HEK293 (cell line): ENCODE results near the gene GP1BB.

Source experiments
- CTCF ChIA-PET: fragments of 350-600 bp; formaldehyde crosslinking; extraction: SDS; loops from one replicate; lab custom pipeline; 2021; ENCODE audit warnings: antibody characterized with exemption; lab: Yijun Ruan, JAX
- POLR2A ChIA-PET: fragments of 300-600 bp; formaldehyde crosslinking; extraction: SDS; loops from one replicate; lab custom pipeline; 2020; ENCODE audit warnings: antibody characterized with exemption, inconsistent platforms; lab: Yijun Ruan, JAX
- H3K27ac ChIP-seq: fragments of 200-500 bp; sonication (Bioruptor generic); 2 replicates; pipeline ENCODE4 v1.5.1; 2014; ENCODE audit warnings: low read depth, low read length, control low read depth, inconsistent platforms; ENCODE audit errors: extremely low read depth
- H3K36me3 ChIP-seq, 2 experiments: fragments of 200-500 bp in 1 of 2; sonication (Bioruptor generic) in 1 of 2; 1 replicate in 1 of 2; 2 replicates in 1 of 2; pipeline ENCODE4 v1.5.1; 2014 to 2017; ENCODE audit warnings: inconsistent platforms in 2 of 2, low read length in 2 of 2; ENCODE audit not compliant: control insufficient read depth in 2 of 2, insufficient read depth in 1 of 2
- H3K4me1 ChIP-seq: fragments of 200-500 bp; sonication (Bioruptor generic); 2 replicates; pipeline ENCODE4 v1.5.1; 2014; ENCODE audit warnings: mild to moderate bottlenecking, low read length, inconsistent platforms; ENCODE audit not compliant: control insufficient read depth, insufficient read depth
- H3K4me3 ChIP-seq: 2 replicates; pipeline ENCODE4 v1.5.1; 2011; ENCODE audit warnings: low read depth, mild to moderate bottlenecking, control low read depth, low read length, moderate library complexity
- H3K9me3 ChIP-seq: fragments of 200-500 bp; sonication (Bioruptor generic); 2 replicates; pipeline ENCODE4 v1.5.1; 2014; ENCODE audit warnings: low read depth, low read length, inconsistent platforms; ENCODE audit not compliant: control insufficient read depth, insufficient read depth
- BCL11B ChIP-seq: fragments of 450-650 bp; formaldehyde crosslinking; IDR thresholded peaks from 2 replicates; pipeline ENCODE4 v1.5.1; 2016; ENCODE audit warnings: low read depth, missing biosample characterization, missing genetic modification characterization
- GLIS2 ChIP-seq: fragments of 450-650 bp; formaldehyde crosslinking; IDR thresholded peaks from 2 replicates; pipeline ENCODE4 v1.5.1; 2016; ENCODE audit warnings: missing biosample characterization, missing genetic modification characterization
- HOXA7 ChIP-seq: sonication (generic); formaldehyde crosslinking; IDR thresholded peaks from 2 replicates; pipeline ENCODE4 v1.8.1; 2022; ENCODE audit warnings: missing genetic modification reagents, borderline replicate concordance
- HOXC10 ChIP-seq: sonication (generic); formaldehyde crosslinking; IDR thresholded peaks from 2 replicates; pipeline ENCODE4 v1.8.1; 2023; ENCODE audit warnings: mild to moderate bottlenecking, missing genetic modification reagents
- KLF7 ChIP-seq: fragments of 450-650 bp; formaldehyde crosslinking; IDR thresholded peaks from 2 replicates; pipeline ENCODE4 v1.5.1; 2016; ENCODE audit warnings: missing biosample characterization, missing genetic modification characterization, borderline replicate concordance
- OVOL3 ChIP-seq: fragments of 450-650 bp; formaldehyde crosslinking; IDR thresholded peaks from 2 replicates; pipeline ENCODE4 v1.5.1; 2016; ENCODE audit warnings: missing biosample characterization, missing genetic modification characterization
- PRDM6 ChIP-seq: fragments of 450-650 bp; formaldehyde crosslinking; IDR thresholded peaks from 2 replicates; pipeline ENCODE4 v1.5.1; 2017; ENCODE audit warnings: missing biosample characterization, missing genetic modification characterization
- SP2 ChIP-seq: fragments of 450-650 bp; formaldehyde crosslinking; IDR thresholded peaks from 2 replicates; pipeline ENCODE4 v1.5.1; 2016; ENCODE audit warnings: missing biosample characterization, missing genetic modification characterization
- TSHZ1 ChIP-seq: fragments of 450-650 bp; formaldehyde crosslinking; IDR thresholded peaks from 2 replicates; pipeline ENCODE4 v1.5.1; 2016; ENCODE audit warnings: missing biosample characterization, missing genetic modification characterization, borderline replicate concordance
- ZNF140 ChIP-seq: fragments of 450-650 bp; formaldehyde crosslinking; IDR thresholded peaks from 2 replicates; pipeline ENCODE4 v1.5.1; 2016; ENCODE audit warnings: missing biosample characterization, missing genetic modification characterization
- ZNF248 ChIP-seq: fragments of 450-650 bp; formaldehyde crosslinking; IDR thresholded peaks from 2 replicates; pipeline ENCODE4 v1.5.1; 2017; ENCODE audit warnings: missing biosample characterization, missing genetic modification characterization
- ZNF423 ChIP-seq: fragments of 450-650 bp; formaldehyde crosslinking; IDR thresholded peaks from 2 replicates; pipeline ENCODE4 v1.5.1; 2016; ENCODE audit warnings: missing biosample characterization, missing genetic modification characterization
- ZNF433 ChIP-seq: fragments of 450-650 bp; formaldehyde crosslinking; IDR thresholded peaks from 2 replicates; pipeline ENCODE4 v1.5.1; 2016; ENCODE audit warnings: missing biosample characterization, missing genetic modification characterization, low read depth
- ZNF488 ChIP-seq: fragments of 450-650 bp; formaldehyde crosslinking; IDR thresholded peaks from 2 replicates; pipeline ENCODE4 v1.5.1; 2016; ENCODE audit warnings: missing biosample characterization, missing genetic modification characterization
- ZNF621 ChIP-seq: fragments of 450-650 bp; formaldehyde crosslinking; IDR thresholded peaks from 2 replicates; pipeline ENCODE4 v1.5.1; 2017; ENCODE audit warnings: missing biosample characterization, missing genetic modification characterization
- ZNF629 ChIP-seq: fragments of 450-650 bp; formaldehyde crosslinking; IDR thresholded peaks from 2 replicates; pipeline ENCODE4 v1.5.1; 2017; ENCODE audit warnings: missing biosample characterization, missing genetic modification characterization
- ZNF670 ChIP-seq: fragments of 450-650 bp; formaldehyde crosslinking; IDR thresholded peaks from 2 replicates; pipeline ENCODE4 v1.5.1; 2016; ENCODE audit warnings: missing biosample characterization, missing genetic modification characterization, low read depth
- ZNF776 ChIP-seq: fragments of 450-650 bp; formaldehyde crosslinking; IDR thresholded peaks from 2 replicates; pipeline ENCODE4 v1.5.0; 2017; ENCODE audit warnings: missing biosample characterization, missing genetic modification characterization, borderline replicate concordance
- ZNF785 ChIP-seq: fragments of 450-650 bp; formaldehyde crosslinking; IDR thresholded peaks from 2 replicates; pipeline ENCODE4 v1.5.1; 2016; ENCODE audit warnings: missing biosample characterization, missing genetic modification characterization
- ZSCAN23 ChIP-seq: fragments of 450-650 bp; formaldehyde crosslinking; IDR thresholded peaks from 2 replicates; pipeline ENCODE4 v1.5.1; 2016; ENCODE audit warnings: missing biosample characterization, missing genetic modification characterization

Gene GP1BB

GRCh38 chr22:19715188-19715930, 8.0 kb upstream of the GP1BB start (continued):
- TF ChIP-seq OVOL3 (tag by site-specific recombination) (no peak), GLIS2 (tag by site-specific recombination) (0 out of 2 replicates have a peak, but pooled peaks have one; percentile 36)

- ChIA-PET POLR2A (interaction anchor here (0.7 kb wide), 1 partner anchor 25 kb away, joined by 3 read pairs; no protein-coding TSS in a partner anchor), CTCF (interaction anchor here (0.5 to 1.9 kb wide), 7 partner anchors 8 to 120 kb away, joined by 3 to 11 read pairs (median 6); partner anchors contain the start of gene GP1BB)
- Histone ChIP-seq H3K9me3 (no peaks in the 10 kb centered on the region), H3K4me3 (no peak overlapping the region), H3K4me1 (no peaks in the 10 kb centered on the region; the same call in 1 of the 2 replicates), H3K27ac (no peak overlapping the region), H3K36me3 (peaks cover 0 to 20% of the 10 kb centered on the region in 2 experiments; a peak in 1 of 3 replicates)
- TF ChIP-seq BCL11B (tag by site-specific recombination) (no peak), TSHZ1 (tag by site-specific recombination) (no peak), SP2 (no peak), ZNF621 (tag by site-specific recombination) (no peak), KLF7 (no peak), ZNF785 (tag by site-specific recombination) (no peak), ZNF629 (tag by site-specific recombination) (no peak), ZNF670 (tag by site-specific recombination) (no peak), ZNF248 (tag by site-specific recombination) (no peak), ZNF140 (tag by site-specific recombination) (no peak), ZNF488 (tag by site-specific recombination) (no peak), ZSCAN23 (tag by site-specific recombination) (no peak), ZNF433 (tag by site-specific recombination) (no peak), ZNF423 (tag by site-specific recombination) (no peak), PRDM6 (tag by site-specific recombination) (no peak), HOXC10 (CRISPR knock-in tag) (no peak), HOXA7 (CRISPR knock-in tag) (no peak), ZNF776 (no peak)
Observed at GRCh38 chr22:19716041-19716828, 7.1 kb upstream of the GP1BB start.
